PC-3 (cell line): ENCODE data around the gene CFAP46.

ENCODE experiments used
- EZH2 ChIP-seq: fragments of 300-600 bp; sonication (generic); IDR thresholded peaks from one replicate; pipeline ENCODE4 v1.6.1; 2017; ENCODE audit warnings: antibody characterized with exemption, mild to moderate bottlenecking, low read length; ENCODE audit not compliant: unreplicated experiment
- TF ChIP-seq, protein P1 (sequence below): fragments of 300-600 bp; sonication (generic); conservative IDR thresholded peaks from 2 replicates; pipeline ENCODE4 v1.5.1; 2017; ENCODE audit warnings: antibody characterized with exemption, low read depth, mild to moderate bottlenecking, low read length

DNA sequence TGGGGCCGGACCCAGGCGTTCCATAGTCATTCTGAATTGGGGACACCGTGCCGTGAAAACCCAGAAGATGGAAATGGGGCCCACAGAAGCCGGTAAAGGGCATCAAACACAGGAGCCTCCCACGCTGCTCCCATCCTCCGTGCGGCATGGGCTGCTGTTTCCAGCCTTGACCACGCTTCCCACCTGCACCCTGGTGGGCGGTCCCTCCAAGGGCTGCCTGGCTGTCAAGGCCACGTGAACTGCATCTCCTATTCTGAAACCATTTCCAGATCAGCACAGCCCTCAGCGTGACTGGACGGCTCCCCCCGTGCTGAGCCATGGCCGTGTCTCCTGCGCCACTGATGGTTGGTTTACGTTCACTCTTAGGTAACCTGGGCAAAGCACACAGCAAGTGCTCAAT lies 14.1 kb downstream of the CFAP46 start:
- no peak for TF ChIP-seq EZH2
- TF ChIP-seq, protein P1, sequence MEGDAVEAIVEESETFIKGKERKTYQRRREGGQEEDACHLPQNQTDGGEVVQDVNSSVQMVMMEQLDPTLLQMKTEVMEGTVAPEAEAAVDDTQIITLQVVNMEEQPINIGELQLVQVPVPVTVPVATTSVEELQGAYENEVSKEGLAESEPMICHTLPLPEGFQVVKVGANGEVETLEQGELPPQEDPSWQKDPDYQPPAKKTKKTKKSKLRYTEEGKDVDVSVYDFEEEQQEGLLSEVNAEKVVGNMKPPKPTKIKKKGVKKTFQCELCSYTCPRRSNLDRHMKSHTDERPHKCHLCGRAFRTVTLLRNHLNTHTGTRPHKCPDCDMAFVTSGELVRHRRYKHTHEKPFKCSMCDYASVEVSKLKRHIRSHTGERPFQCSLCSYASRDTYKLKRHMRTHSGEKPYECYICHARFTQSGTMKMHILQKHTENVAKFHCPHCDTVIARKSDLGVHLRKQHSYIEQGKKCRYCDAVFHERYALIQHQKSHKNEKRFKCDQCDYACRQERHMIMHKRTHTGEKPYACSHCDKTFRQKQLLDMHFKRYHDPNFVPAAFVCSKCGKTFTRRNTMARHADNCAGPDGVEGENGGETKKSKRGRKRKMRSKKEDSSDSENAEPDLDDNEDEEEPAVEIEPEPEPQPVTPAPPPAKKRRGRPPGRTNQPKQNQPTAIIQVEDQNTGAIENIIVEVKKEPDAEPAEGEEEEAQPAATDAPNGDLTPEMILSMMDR: no peak
